Neuron (in vitro differentiated cells): Measurements from ENCODE around the gene VDAC1.

Experiments
- H2AFZ ChIP-seq: one replicate; pipeline ENCODE4 v1.6.1; 2013; ENCODE audit warnings: low read depth, mild to moderate bottlenecking, inconsistent platforms, low read length, moderate library complexity
- H3K27me3 ChIP-seq: one replicate; pipeline ENCODE4 v1.6.1; 2013; ENCODE audit warnings: low read length; ENCODE audit not compliant: insufficient read depth
- H3K36me3 ChIP-seq: one replicate; pipeline ENCODE4 v1.6.1; 2013; ENCODE audit warnings: low read length; ENCODE audit not compliant: insufficient read depth
- H3K4me1 ChIP-seq: one replicate; pipeline ENCODE4 v1.6.1; 2013; ENCODE audit warnings: low read length; ENCODE audit not compliant: insufficient read depth
- H3K4me3 ChIP-seq: 2 replicates; pipeline ENCODE4 v1.5.1; 2013; ENCODE audit warnings: mild to moderate bottlenecking, low read length, moderate library complexity
- H3K9me3 ChIP-seq: one replicate; pipeline ENCODE4 v1.6.1; 2013; ENCODE audit warnings: low read length

VDAC1 gene

DNA sequence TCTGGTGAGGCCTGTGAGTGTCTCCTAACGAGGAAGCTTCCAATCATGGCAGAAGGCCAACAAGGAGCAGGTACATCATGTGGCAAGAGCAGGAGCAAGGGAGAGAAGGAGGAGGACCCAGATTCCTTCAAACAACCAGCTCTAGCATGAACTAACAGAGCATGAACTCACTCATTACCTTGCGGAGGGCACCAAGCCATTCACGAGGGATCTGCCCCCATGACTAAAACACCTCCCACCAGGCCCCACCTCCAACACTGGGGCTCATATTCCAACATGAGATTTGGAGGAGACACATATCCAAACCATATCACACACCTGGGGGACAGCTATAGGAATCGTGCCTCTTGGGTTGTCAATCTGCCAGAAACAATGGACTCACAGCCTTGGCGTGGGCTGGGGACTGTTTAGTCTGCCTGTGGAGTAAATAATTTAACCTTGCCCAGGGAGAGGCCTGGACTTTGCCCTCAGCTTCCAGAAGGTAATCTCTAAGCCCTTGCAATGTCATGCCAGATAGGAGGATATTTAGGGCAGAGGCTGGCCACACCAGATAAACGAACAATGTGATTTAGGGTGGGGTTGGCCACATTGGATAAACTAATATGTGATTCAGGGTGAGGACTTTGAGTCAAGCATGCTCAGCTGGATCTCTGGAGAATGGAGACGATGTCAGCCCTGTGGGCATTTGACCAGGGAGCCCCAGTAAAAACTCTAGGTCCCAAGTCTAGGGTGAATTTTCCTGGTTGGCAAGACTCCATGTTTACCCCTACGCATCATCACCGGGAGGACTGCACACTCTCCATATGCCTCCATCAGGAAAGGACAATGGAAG is 13.6 kb upstream of the VDAC1 start:
- Histone ChIP-seq H3K4me1 (no peaks in the 10 kb centered on the region), H3K27me3 (no peaks in the 10 kb centered on the region), H3K4me3 (no peak overlapping the region), H3K9me3 (no peaks in the 10 kb centered on the region), H3K36me3 (no peaks in the 10 kb centered on the region), H2AFZ (no peak overlapping the region)

DNA sequence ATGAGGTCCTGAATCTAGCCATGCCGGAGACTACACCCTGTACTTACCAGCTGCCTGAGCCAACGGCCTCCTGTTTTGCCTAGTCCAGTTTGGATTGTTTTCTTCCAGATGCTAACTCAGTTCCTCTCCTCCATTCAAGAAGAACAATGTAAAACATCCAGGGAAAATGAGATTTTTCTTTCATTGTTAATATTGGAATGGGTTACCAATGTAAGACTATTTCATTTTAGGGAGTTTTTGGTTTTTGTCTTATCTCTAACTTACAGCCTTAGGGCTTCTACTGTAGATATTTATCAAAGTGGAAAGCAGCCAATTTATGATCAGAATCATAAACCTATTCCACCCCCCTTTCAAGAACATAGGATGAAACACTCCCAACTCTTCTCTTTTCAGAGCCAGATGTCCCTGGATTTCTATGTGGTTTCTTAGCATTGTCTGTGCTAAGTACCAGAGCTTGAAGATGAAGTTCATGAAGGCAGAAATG is 3.5 kb upstream of the VDAC1 start:
- Histone ChIP-seq H2AFZ (no peak overlapping the region), H3K36me3 (no peaks in the 10 kb centered on the region), H3K27me3 (no peaks in the 10 kb centered on the region), H3K9me3 (no peaks in the 10 kb centered on the region), H3K4me3 (no peak overlapping the region), H3K4me1 (peaks cover 19% of the 10 kb centered on the region)

GRCh38 chr5:134007581-134008265 is 2.9 kb upstream of the VDAC1 start:
- H3K4me3 ChIP-seq = no peak overlapping the region
- no peak overlapping the region for H2AFZ ChIP-seq
- peaks cover 25% of the 10 kb centered on the region for H3K4me1 ChIP-seq

DNA sequence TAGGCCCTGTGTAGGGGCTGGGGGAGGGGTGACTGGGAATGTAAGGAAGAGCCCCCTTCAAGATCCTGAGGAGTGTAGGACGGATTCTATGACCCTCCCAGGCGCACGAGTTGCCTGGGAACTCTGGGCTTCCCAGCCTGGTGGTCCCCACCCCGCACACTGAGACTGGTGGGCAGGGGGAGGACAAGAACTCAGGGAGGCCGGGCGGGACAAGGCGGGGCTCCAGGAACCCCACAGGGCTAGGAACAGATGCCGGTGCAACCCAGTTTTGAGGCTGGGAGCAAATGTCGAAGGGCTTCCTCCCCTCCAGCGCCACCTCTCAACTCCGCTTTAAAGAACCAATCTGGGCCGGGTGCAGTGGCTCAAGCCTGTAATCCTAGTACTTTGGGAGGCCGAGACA is 1.3 kb upstream of the VDAC1 start:
- Histone ChIP-seq H3K4me3 (peak overlapping the region; percentile 82), H3K27me3 (no peaks in the 10 kb centered on the region), H3K9me3 (no peaks in the 10 kb centered on the region), H2AFZ (no peak overlapping the region), H3K4me1 (peaks cover 25% of the 10 kb centered on the region), H3K36me3 (peaks cover 10% of the 10 kb centered on the region)

More at GRCh38 chr5:134007581-134008265, 2.9 kb upstream of the VDAC1 start:
- H3K27me3 ChIP-seq = no peaks in the 10 kb centered on the region
- no peaks in the 10 kb centered on the region for H3K36me3 ChIP-seq
- H3K9me3 ChIP-seq = no peaks in the 10 kb centered on the region

- Histone ChIP-seq H3K9me3 (no peaks in the 10 kb centered on the region), H3K27me3 (no peaks in the 10 kb centered on the region), H2AFZ (peak overlapping the region; percentile 97)
Observed at GRCh38 chr5:134005417-134006061, 764 bp upstream of the VDAC1 start.

GRCh38 chr5:134003817-134004625 is 754 bp downstream of the VDAC1 start:
- Histone ChIP-seq H3K9me3 (no peaks in the 10 kb centered on the region), H3K4me3 (peak overlapping the region; percentile 82), H3K4me1 (peaks cover 25% of the 10 kb centered on the region), H3K36me3 (peaks cover 18% of the 10 kb centered on the region), H2AFZ (peak overlapping the region; percentile 40), H3K27me3 (no peaks in the 10 kb centered on the region)

More at GRCh38 chr5:134005417-134006061, 764 bp upstream of the VDAC1 start:
- peak overlapping the region; percentile 82 for H3K4me3 ChIP-seq
- peaks cover 25% of the 10 kb centered on the region for H3K4me1 ChIP-seq
- peaks cover 15% of the 10 kb centered on the region for H3K36me3 ChIP-seq

DNA sequence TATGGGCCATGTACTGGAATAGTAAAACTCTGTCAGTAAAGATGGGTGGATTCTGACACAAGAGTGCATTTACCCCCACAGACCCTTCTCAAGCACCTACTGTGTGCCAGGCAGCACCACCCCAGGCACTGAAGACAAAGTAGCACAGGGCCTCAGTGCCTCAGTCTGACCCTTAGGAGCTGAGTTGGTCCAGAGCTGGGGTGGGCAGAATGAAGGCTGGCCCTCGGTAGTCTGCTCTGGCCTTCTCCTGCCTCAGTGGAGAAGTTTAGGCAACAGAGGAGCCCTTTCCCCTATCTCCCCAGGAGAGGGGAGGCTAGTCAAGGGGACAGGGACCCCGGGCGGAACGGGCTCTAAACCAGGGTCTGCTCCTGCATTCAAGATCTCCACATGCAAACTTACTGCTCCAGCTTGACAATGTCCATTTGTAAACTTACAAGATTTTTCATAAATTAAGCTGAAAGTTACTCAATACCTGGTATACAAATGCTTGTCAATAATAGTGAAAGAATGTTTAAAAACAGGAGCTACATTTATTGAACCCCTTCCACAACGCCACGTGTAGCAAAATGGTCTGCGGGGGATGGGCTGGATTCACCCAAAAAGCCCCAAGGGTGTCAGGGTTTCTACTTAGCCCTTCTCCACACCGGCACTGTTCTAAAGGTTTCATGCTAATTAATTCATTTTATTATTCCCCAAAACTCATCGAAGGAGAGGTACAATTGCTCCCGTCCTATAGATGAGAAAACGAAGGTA is 1.5 kb downstream of the VDAC1 start:
- Histone ChIP-seq H3K4me1 (peaks cover 25% of the 10 kb centered on the region), H3K27me3 (no peaks in the 10 kb centered on the region), H3K4me3 (peak overlapping the region; percentile 82), H3K36me3 (peaks cover 18% of the 10 kb centered on the region), H2AFZ (no peak overlapping the region), H3K9me3 (no peaks in the 10 kb centered on the region)

- no peak overlapping the region for H3K4me3 ChIP-seq
- no peaks in the 10 kb centered on the region for H3K27me3 ChIP-seq
- H2AFZ ChIP-seq = no peak overlapping the region
- H3K4me1 ChIP-seq = peaks cover 17% of the 10 kb centered on the region
- no peaks in the 10 kb centered on the region for H3K9me3 ChIP-seq
- peaks cover 18% of the 10 kb centered on the region for H3K36me3 ChIP-seq
Observed at GRCh38 chr5:134001938-134002731, 2.6 kb downstream of the VDAC1 start.

DNA sequence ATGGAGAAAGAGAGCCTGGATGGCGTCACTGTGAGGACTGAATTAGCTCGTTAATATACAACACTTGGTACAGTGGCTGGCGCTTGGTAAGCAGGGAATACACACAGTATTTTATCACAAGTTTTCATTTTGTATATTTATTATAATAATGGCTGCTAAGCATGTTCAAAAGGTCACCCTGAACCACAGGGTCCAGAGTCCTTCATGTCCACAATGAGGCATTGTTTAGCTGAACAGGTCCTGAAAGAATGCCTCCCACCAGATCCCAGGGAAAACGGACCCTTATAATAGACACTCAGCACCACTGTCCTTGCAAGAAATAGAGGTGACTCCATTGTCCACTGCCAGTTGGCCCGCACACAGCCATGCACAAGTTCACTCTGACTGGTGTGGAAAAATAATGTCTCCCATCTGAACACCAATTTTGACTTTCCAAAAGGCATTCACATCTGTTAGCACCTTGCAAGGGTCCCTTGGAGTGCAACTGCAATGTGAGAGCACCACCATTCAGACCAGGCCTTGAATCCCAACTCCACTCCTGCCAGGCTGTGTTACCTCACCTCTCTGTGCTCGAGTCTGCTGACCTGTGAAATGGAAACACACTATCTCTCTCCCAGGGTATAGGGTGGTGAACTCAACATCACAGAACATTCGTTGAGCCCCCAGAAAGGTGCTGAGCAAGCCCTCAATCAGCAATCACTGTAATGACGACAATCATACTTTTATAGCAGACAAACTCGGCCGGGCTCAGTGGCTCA is 3.9 kb downstream of the VDAC1 start:
- Histone ChIP-seq H3K27me3 (no peaks in the 10 kb centered on the region), H3K9me3 (no peaks in the 10 kb centered on the region), H3K4me3 (no peak overlapping the region), H2AFZ (no peak overlapping the region), H3K4me1 (peaks cover 18% of the 10 kb centered on the region), H3K36me3 (peaks cover 18% of the 10 kb centered on the region)

DNA sequence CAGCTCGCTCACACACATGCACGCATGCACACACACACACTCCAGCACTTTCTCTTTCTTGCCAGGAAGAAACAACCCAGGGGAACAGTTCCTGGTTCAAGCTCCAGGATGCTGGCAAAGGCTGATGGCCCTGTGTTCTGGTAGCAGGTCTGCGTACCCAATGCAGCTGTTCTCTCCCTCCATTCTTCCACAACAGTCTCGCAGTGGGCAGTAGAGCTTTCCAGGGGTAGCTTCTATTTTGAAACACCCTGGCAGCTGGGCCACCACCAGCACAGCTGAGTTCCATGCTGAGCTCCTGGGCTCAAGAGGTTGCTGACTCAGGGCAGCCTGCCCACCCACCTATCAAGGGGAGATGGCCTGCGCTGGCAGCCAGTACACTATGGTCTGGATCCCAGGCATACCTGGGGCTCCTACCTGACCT is 4.7 kb downstream of the VDAC1 start:
- H2AFZ ChIP-seq = no peak overlapping the region
- H3K4me3 ChIP-seq = no peak overlapping the region
- peaks cover 18% of the 10 kb centered on the region for H3K36me3 ChIP-seq
- no peaks in the 10 kb centered on the region for H3K27me3 ChIP-seq
- no peaks in the 10 kb centered on the region for H3K9me3 ChIP-seq
- peaks cover 21% of the 10 kb centered on the region for H3K4me1 ChIP-seq

- H2AFZ ChIP-seq = no peak overlapping the region
- no peaks in the 10 kb centered on the region for H3K9me3 ChIP-seq
- H3K4me1 ChIP-seq = peaks cover 21% of the 10 kb centered on the region
- no peaks in the 10 kb centered on the region for H3K27me3 ChIP-seq
- peaks cover 18% of the 10 kb centered on the region for H3K36me3 ChIP-seq
- no peak overlapping the region for H3K4me3 ChIP-seq
Observed at GRCh38 chr5:133998807-133999206, 6.0 kb downstream of the VDAC1 start.
